WTC11 (cell line): ENCODE data around the gene MAP4K4.

Experiments used
- ATF1 ChIP-seq: sonication (generic); formaldehyde crosslinking; IDR thresholded peaks from 2 replicates; pipeline ENCODE4 v1.8.1; 2023; ENCODE audit warnings: mild to moderate bottlenecking, moderate library complexity, missing genetic modification reagents
- CREM ChIP-seq: sonication (generic); formaldehyde crosslinking; IDR thresholded peaks from 2 replicates; pipeline ENCODE4 v1.8.1; 2022; ENCODE audit warnings: mild to moderate bottlenecking, missing genetic modification reagents, moderate library complexity
- FOXK1 ChIP-seq: sonication (generic); formaldehyde crosslinking; IDR thresholded peaks from 2 replicates; pipeline ENCODE4 v1.8.0; 2022; ENCODE audit warnings: mild to moderate bottlenecking, moderate library complexity, missing genetic modification reagents
- SMAD3 ChIP-seq: sonication (generic); formaldehyde crosslinking; IDR thresholded peaks from 2 replicates; pipeline ENCODE4 v1.8.0; 2022; ENCODE audit warnings: missing genetic modification reagents, mild to moderate bottlenecking, borderline replicate concordance
- SOX15 ChIP-seq: fragments of 250-450 bp; sonication (Bioruptor Pico); IDR thresholded peaks from 2 replicates; pipeline ENCODE4 v1.9.0; 2021; ENCODE audit warnings: mild to moderate bottlenecking
- ZNF232 ChIP-seq: sonication (generic); formaldehyde crosslinking; IDR thresholded peaks from 2 replicates; pipeline ENCODE4 v1.8.0; 2022; ENCODE audit warnings: mild to moderate bottlenecking, missing genetic modification reagents
- TF ChIP-seq, protein P1 (sequence below): sonication (generic); formaldehyde crosslinking; IDR thresholded peaks from 2 replicates; pipeline ENCODE4 v1.8.1; 2023; ENCODE audit warnings: mild to moderate bottlenecking, moderate library complexity, missing genetic modification reagents
- TF ChIP-seq, protein P2 (sequence below): fragments of 200-600 bp; IDR thresholded peaks from 2 replicates; pipeline ENCODE4 v1.8.0; 2022; ENCODE audit warnings: antibody characterized with exemption
- TF ChIP-seq, protein P3 (sequence below): sonication (generic); formaldehyde crosslinking; IDR thresholded peaks from 2 replicates; pipeline ENCODE4 v1.8.1; 2023; ENCODE audit warnings: mild to moderate bottlenecking, missing genetic modification reagents, moderate library complexity
- TF ChIP-seq, protein P4 (sequence below): sonication (generic); formaldehyde crosslinking; IDR thresholded peaks from 2 replicates; pipeline ENCODE4 v1.8.1; 2022; ENCODE audit warnings: low read depth, missing genetic modification reagents, borderline replicate concordance
- TF ChIP-seq, protein P5 (sequence below): fragments of 250-450 bp; sonication (Bioruptor Pico); IDR thresholded peaks from 2 replicates; pipeline ENCODE4 v1.9.0; 2021; ENCODE audit warnings: mild to moderate bottlenecking

DNA sequence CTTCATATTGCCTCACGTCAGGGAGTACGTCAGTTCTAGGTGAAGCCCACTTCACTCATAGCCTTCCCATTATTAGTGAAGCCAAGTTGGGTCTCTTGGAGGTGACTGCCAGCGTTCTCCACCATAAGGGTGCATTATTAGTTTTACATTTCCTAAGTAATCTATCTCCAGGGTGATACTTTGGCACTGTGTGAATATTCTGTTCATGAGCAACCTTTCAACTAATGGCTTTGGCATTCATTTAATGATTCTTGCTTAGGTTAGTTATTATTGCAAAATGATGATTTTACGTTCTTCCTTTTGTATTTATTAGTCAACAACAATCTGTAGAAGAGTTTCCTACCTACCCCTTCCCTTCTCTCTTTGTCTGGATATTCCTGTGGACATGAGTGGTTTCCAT, 97.5 kb downstream of the MAP4K4 start:
- TF ChIP-seq CREM (CRISPR knock-in tag), result no peak
- TF ChIP-seq, protein P1, sequence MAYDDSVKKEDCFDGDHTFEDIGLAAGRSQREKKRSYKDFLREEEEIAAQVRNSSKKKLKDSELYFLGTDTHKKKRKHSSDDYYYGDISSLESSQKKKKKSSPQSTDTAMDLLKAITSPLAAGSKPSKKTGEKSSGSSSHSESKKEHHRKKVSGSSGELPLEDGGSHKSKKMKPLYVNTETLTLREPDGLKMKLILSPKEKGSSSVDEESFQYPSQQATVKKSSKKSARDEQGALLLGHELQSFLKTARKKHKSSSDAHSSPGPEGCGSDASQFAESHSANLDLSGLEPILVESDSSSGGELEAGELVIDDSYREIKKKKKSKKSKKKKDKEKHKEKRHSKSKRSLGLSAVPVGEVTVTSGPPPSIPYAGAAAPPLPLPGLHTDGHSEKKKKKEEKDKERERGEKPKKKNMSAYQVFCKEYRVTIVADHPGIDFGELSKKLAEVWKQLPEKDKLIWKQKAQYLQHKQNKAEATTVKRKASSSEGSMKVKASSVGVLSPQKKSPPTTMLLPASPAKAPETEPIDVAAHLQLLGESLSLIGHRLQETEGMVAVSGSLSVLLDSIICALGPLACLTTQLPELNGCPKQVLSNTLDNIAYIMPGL, result no peak
- TF ChIP-seq ATF1, result no peak
- no peak for TF ChIP-seq SMAD3 (CRISPR knock-in tag)
- TF ChIP-seq, protein P2, sequence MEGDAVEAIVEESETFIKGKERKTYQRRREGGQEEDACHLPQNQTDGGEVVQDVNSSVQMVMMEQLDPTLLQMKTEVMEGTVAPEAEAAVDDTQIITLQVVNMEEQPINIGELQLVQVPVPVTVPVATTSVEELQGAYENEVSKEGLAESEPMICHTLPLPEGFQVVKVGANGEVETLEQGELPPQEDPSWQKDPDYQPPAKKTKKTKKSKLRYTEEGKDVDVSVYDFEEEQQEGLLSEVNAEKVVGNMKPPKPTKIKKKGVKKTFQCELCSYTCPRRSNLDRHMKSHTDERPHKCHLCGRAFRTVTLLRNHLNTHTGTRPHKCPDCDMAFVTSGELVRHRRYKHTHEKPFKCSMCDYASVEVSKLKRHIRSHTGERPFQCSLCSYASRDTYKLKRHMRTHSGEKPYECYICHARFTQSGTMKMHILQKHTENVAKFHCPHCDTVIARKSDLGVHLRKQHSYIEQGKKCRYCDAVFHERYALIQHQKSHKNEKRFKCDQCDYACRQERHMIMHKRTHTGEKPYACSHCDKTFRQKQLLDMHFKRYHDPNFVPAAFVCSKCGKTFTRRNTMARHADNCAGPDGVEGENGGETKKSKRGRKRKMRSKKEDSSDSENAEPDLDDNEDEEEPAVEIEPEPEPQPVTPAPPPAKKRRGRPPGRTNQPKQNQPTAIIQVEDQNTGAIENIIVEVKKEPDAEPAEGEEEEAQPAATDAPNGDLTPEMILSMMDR, result no peak
- TF ChIP-seq, protein P3, sequence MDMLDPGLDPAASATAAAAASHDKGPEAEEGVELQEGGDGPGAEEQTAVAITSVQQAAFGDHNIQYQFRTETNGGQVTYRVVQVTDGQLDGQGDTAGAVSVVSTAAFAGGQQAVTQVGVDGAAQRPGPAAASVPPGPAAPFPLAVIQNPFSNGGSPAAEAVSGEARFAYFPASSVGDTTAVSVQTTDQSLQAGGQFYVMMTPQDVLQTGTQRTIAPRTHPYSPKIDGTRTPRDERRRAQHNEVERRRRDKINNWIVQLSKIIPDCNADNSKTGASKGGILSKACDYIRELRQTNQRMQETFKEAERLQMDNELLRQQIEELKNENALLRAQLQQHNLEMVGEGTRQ, result no peak
- TF ChIP-seq, protein P4, sequence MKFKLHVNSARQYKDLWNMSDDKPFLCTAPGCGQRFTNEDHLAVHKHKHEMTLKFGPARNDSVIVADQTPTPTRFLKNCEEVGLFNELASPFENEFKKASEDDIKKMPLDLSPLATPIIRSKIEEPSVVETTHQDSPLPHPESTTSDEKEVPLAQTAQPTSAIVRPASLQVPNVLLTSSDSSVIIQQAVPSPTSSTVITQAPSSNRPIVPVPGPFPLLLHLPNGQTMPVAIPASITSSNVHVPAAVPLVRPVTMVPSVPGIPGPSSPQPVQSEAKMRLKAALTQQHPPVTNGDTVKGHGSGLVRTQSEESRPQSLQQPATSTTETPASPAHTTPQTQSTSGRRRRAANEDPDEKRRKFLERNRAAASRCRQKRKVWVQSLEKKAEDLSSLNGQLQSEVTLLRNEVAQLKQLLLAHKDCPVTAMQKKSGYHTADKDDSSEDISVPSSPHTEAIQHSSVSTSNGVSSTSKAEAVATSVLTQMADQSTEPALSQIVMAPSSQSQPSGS, result no peak
- TF ChIP-seq ZNF232, result no peak
- TF ChIP-seq, protein P5, sequence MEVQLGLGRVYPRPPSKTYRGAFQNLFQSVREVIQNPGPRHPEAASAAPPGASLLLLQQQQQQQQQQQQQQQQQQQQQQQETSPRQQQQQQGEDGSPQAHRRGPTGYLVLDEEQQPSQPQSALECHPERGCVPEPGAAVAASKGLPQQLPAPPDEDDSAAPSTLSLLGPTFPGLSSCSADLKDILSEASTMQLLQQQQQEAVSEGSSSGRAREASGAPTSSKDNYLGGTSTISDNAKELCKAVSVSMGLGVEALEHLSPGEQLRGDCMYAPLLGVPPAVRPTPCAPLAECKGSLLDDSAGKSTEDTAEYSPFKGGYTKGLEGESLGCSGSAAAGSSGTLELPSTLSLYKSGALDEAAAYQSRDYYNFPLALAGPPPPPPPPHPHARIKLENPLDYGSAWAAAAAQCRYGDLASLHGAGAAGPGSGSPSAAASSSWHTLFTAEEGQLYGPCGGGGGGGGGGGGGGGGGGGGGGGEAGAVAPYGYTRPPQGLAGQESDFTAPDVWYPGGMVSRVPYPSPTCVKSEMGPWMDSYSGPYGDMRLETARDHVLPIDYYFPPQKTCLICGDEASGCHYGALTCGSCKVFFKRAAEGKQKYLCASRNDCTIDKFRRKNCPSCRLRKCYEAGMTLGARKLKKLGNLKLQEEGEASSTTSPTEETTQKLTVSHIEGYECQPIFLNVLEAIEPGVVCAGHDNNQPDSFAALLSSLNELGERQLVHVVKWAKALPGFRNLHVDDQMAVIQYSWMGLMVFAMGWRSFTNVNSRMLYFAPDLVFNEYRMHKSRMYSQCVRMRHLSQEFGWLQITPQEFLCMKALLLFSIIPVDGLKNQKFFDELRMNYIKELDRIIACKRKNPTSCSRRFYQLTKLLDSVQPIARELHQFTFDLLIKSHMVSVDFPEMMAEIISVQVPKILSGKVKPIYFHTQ (CRISPR knock-in tag), result no peak
- TF ChIP-seq SOX15, result no peak
- TF ChIP-seq FOXK1 (CRISPR knock-in tag), result no peak
